Loucy (cell line): ENCODE results near the gene PIAS1.
A peak's percentile ranks its signal among the peaks of the same experiment; 100 is the strongest.

Experiments used
- H2AFZ ChIP-seq: fragments of 200-600 bp; sonication (generic); 2 replicates; pipeline ENCODE4 v1.6.0; 2016; ENCODE audit warnings: antibody characterized with exemption, mild to moderate bottlenecking, low read length, moderate library complexity
- H3F3A ChIP-seq: fragments of 200-600 bp; 2 replicates; pipeline ENCODE4 v1.6.0; 2016; ENCODE audit warnings: antibody characterized with exemption, low read depth, mild to moderate bottlenecking
- H3K27me3 ChIP-seq: fragments of 200-600 bp; sonication (generic); 2 replicates; pipeline ENCODE4 v1.6.1; 2014; ENCODE audit warnings: low read length, mild to moderate bottlenecking; ENCODE audit not compliant: insufficient read depth, poor library complexity, severe bottlenecking
- H3K36me3 ChIP-seq: fragments of 200-600 bp; sonication (generic); 2 replicates; pipeline ENCODE4 v1.6.1; 2016; ENCODE audit warnings: low read length; ENCODE audit not compliant: insufficient read depth
- H3K4me1 ChIP-seq: fragments of 200-600 bp; sonication (generic); 2 replicates; pipeline ENCODE4 v1.5.1; 2014; ENCODE audit warnings: low read length, mild to moderate bottlenecking; ENCODE audit not compliant: insufficient read depth, poor library complexity, severe bottlenecking
- H3K4me2 ChIP-seq: fragments of 200-600 bp; sonication (generic); 2 replicates; pipeline ENCODE4 v1.6.0; 2014; ENCODE audit warnings: antibody characterized with exemption, low read length, low read depth, mild to moderate bottlenecking; ENCODE audit not compliant: poor library complexity, severe bottlenecking
- H3K4me3 ChIP-seq: fragments of 200-600 bp; sonication (generic); 2 replicates; pipeline ENCODE4 v1.5.1; 2014; ENCODE audit warnings: low read length, mild to moderate bottlenecking, mixed read lengths; ENCODE audit not compliant: poor library complexity, severe bottlenecking
- H3K79me2 ChIP-seq: fragments of 200-600 bp; sonication (generic); 2 replicates; pipeline ENCODE4 v1.6.1; 2014; ENCODE audit warnings: low read length; ENCODE audit not compliant: insufficient read depth
- H3K9ac ChIP-seq: fragments of 200-600 bp; sonication (generic); 2 replicates; pipeline ENCODE4 v1.6.0; 2014; ENCODE audit warnings: mild to moderate bottlenecking, low read depth, low read length, moderate library complexity; ENCODE audit not compliant: poor library complexity, severe bottlenecking
- H3K9me2 ChIP-seq: fragments of 200-600 bp; sonication (generic); replicated peaks from 2 replicates; pipeline ENCODE4 v1.6.1; 2016; ENCODE audit warnings: low read depth, low read length, mixed read lengths
- H3K9me3 ChIP-seq: fragments of 200-600 bp; sonication (generic); 2 replicates; pipeline ENCODE4 v1.6.1; 2014; ENCODE audit warnings: mild to moderate bottlenecking, antibody characterized with exemption, low read length, low read depth; ENCODE audit not compliant: insufficient read depth
- H4K20me1 ChIP-seq: fragments of 200-600 bp; sonication (generic); 2 replicates; pipeline ENCODE4 v1.6.0; 2014; ENCODE audit warnings: antibody characterized with exemption, low read length, mild to moderate bottlenecking; ENCODE audit not compliant: insufficient read depth, poor library complexity, severe bottlenecking
- CTCF ChIP-seq: fragments of 200-600 bp; sonication (generic); conservative IDR thresholded peaks from 2 replicates; pipeline ENCODE4 v1.5.1; 2014; ENCODE audit warnings: mild to moderate bottlenecking, antibody characterized with exemption, low read length
- EZH2phosphoT487 ChIP-seq: fragments of 200-600 bp; IDR thresholded peaks from 2 replicates; pipeline ENCODE4 v1.6.1; 2018; ENCODE audit warnings: antibody characterized with exemption, mild to moderate bottlenecking, moderate library complexity, borderline replicate concordance

PIAS1 gene

GRCh38 chr15:68229386-68230156 lies 175.5 kb downstream of the PIAS1 start, which contains the start of gene CLN6:
Gene CLN6, minus strand, starts transcription at chr15:68229728. Its CDS starts 144 bp downstream, at chr15:68229584.
- Histone ChIP-seq H2AFZ (peak within 1 kb of the TSS; percentile 96), H3K4me1 (peaks cover 27% of the 10 kb centered on the region)

GRCh38 chr15:68230157-68231100 lies 176.3 kb downstream of the PIAS1 start:
- H3K4me2 ChIP-seq, result peak overlapping the region; percentile 90
- peaks cover 18% of the 10 kb centered on the region for H3K4me1 ChIP-seq
- H3K9me2 ChIP-seq, result no peaks in the 10 kb centered on the region
- TF ChIP-seq CTCF (peak; percentile 48), EZH2phosphoT487 (no peak)
- peak overlapping the region; percentile 96 for H3K9ac ChIP-seq
- peaks cover 39% of the 10 kb centered on the region for H3K79me2 ChIP-seq
- peak overlapping the region; percentile 96 for H2AFZ ChIP-seq
- no peaks in the 10 kb centered on the region for H3K9me3 ChIP-seq
- H4K20me1 ChIP-seq, result peaks cover 12% of the 10 kb centered on the region
- no peaks in the 10 kb centered on the region for H3F3A ChIP-seq
- H3K4me3 ChIP-seq, result peak overlapping the region; percentile 87
- no peaks in the 10 kb centered on the region for H3K36me3 ChIP-seq
- no peaks in the 10 kb centered on the region for H3K27me3 ChIP-seq

More at GRCh38 chr15:68229386-68230156, 175.5 kb downstream of the PIAS1 start, which contains the start of gene CLN6:
- peaks cover 7% of the 10 kb centered on the region for H3F3A ChIP-seq
- peak within 1 kb of the TSS; percentile 87 for H3K4me3 ChIP-seq
- H3K36me3 ChIP-seq, result no peaks in the 10 kb centered on the region
- no peaks in the 10 kb centered on the region for H3K9me3 ChIP-seq
- no peaks in the 10 kb centered on the region for H3K9me2 ChIP-seq
- TF ChIP-seq EZH2phosphoT487 (no peak), CTCF (no peak)
- peaks cover 45% of the 10 kb centered on the region for H3K79me2 ChIP-seq
- peak within 1 kb of the TSS; percentile 96 for H3K9ac ChIP-seq
- H4K20me1 ChIP-seq, result peaks cover 14% of the 10 kb centered on the region
- H3K27me3 ChIP-seq, result no peaks in the 10 kb centered on the region
- H3K4me2 ChIP-seq, result peak within 1 kb of the TSS; percentile 90

GRCh38 chr15:68231102-68231818 lies 177.1 kb downstream of the PIAS1 start:
- Histone ChIP-seq H3K4me2 (no peak overlapping the region), H3K27me3 (no peaks in the 10 kb centered on the region)
- TF ChIP-seq CTCF (no peak), EZH2phosphoT487 (no peak)

More at GRCh38 chr15:68231102-68231818, 177.1 kb downstream of the PIAS1 start:
- no peaks in the 10 kb centered on the region for H3F3A ChIP-seq
- H3K9ac ChIP-seq, result no peak overlapping the region
- H2AFZ ChIP-seq, result no peak overlapping the region
- H3K9me3 ChIP-seq, result no peaks in the 10 kb centered on the region
- H3K4me1 ChIP-seq, result peaks cover 13% of the 10 kb centered on the region
- H3K79me2 ChIP-seq, result peaks cover 31% of the 10 kb centered on the region
- H3K36me3 ChIP-seq, result no peaks in the 10 kb centered on the region
- H4K20me1 ChIP-seq, result peaks cover 12% of the 10 kb centered on the region
- H3K4me3 ChIP-seq, result no peak overlapping the region
- no peaks in the 10 kb centered on the region for H3K9me2 ChIP-seq
